HG03575 (cell line): ENCODE results near the gene RAD9A.

Experiments
- ATAC-seq: cut with Tn5 transposase; IDR thresholded peaks from one replicate; pipeline ENCODE4 v1.9.1; 2021; ENCODE audit not compliant: unreplicated experiment, insufficient number of reproducible peaks, low FRiP score; ENCODE audit errors: extremely low read depth

The RAD9A gene

DNA sequence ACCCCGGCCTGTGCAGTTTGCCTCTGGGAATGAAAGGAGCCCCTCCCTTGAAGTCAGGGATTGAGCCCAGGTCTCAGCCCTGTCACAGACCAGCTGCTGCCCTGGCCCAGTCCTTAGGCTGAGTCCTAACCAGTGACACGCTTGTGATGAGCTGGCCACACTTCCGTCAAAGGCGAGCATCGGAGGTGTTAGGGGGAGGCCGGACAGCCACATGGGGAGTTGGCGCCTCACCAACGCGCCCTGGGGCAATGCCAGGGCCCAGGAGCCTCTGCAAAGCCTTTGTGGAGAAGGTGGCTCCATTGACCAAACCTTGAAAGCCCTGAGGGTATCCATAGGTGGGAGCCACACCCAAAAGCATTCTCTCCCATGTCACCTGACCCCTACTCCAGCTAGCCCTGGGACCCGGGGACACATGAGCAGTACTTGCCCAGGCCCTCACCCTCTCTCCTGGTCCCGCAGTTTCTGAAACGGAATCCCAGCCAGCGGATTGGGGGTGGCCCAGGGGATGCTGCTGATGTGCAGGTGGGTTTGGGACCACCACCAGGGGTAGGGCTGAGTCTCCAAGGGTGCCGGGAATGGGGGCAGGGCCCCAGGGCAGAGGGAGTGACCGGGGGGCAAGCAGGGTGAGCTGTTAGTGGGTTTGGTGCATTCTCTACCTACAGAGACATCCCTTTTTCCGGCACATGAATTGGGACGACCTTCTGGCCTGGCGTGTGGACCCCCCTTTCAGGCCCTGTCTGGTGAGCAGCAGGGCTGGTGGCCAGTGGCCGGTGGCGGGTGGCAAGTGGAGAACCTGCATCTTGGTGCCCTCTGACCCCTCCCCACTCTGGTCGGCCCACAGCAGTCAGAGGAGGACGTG, 42.0 kb downstream of the RAD9A start:
- ATAC-seq, result no peak

GRCh38 chr11:67434395-67434881, 42.7 kb downstream of the RAD9A start:
- no peak for ATAC-seq

- no peak for ATAC-seq
Measured at GRCh38 chr11:67435031-67435726, 43.4 kb downstream of the RAD9A start.

- no peak for ATAC-seq
Measured at GRCh38 chr11:67435727-67436458, 44.1 kb downstream of the RAD9A start.

DNA sequence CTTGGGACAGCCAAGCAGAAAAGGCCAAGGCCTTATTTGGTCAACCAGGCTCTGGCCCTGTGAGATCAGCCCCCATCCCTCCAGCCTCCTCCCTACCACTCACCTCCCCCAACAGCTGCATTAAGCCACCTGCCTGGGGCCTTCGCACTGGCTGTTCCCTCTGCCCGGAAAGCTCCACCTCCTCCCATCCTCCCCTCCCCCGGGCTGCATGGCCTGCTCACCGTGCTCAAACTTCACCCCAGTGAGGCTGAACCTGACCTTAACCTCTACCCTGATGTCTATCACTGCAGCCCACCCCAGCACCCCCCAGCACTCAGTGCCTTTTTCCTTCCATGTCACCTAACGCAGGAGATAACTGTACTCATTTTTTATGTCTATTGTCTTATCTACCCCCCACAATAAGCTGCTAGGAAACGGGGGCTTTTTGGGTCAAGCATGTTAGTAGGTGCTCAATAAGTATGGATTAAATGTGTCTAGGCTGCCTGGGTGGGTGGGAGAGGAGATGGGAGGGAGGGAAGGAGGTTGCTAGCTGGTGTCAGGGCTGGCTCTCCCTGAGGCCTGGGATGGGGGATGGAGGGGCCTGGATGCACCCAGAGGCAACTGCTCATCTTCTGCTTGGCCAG, 44.8 kb downstream of the RAD9A start:
- no peak for ATAC-seq

DNA sequence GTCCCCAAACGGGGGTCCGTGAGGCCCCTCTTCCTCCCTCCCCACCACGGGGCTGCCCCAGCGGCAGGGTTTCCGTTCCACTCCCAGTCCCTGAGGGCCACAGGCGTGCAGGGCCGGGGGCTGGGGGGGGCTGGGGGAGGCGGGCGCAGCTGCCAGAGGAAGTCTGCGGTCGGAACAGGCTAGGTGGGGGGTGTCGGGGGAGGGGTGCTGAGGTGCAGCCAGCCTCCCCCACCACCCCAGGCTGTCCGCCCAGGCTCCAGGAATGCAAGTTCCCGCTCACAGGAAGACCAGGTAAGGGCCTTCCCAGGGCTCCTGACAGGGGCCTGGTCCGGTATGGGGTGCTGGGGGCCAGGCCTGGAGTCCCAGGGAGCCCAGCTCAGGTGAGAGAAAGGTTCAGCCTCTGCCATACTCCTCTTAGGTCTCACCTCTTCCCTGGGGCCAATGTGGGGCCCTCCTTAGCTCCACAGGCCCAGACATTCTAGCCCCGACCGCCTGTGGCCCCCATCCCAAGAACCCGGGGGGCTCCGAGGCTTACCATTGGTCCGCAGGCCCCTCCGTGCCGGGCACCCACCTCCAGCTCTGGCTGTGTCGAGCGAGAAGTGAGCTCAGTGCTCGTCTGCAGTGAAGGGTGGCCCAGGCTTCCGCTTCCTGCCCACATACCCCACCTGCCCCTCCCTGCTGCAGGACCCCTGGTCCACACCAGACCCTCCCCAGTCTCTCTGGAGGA, 45.5 kb downstream of the RAD9A start, which contains the start of gene PTPRCAP:
TSS of gene PTPRCAP (minus strand) at position 601 of the 727 bp plus-strand sequence. CDS start at position 538, 63 bp downstream.
- ATAC-seq, result no peak

DNA sequence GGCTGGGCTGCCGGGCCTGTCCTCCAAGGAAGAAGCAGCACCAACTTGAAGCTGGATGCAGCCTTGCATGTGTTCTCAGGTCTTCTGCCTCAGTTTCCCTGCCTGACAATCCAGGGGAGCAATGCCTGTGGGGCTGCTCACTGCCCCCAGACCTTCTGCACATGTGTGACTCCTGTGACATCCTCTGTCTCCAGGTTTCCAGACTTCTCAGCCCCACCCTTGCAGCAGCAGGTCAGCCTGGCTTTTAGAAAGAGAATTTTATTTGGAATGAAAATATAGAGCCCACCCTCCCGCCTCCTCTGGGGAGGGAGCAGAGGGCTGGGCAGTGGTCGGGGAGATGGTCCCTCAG, 46.0 kb downstream of the RAD9A start:
- no peak for ATAC-seq

GRCh38 chr11:67438158-67438902, 46.5 kb downstream of the RAD9A start:
- no peak for ATAC-seq

- no peak for ATAC-seq
Measured at GRCh38 chr11:67439321-67440228, 47.8 kb downstream of the RAD9A start.

GRCh38 chr11:67440229-67441097, 48.7 kb downstream of the RAD9A start:
- ATAC-seq, result no peak

DNA sequence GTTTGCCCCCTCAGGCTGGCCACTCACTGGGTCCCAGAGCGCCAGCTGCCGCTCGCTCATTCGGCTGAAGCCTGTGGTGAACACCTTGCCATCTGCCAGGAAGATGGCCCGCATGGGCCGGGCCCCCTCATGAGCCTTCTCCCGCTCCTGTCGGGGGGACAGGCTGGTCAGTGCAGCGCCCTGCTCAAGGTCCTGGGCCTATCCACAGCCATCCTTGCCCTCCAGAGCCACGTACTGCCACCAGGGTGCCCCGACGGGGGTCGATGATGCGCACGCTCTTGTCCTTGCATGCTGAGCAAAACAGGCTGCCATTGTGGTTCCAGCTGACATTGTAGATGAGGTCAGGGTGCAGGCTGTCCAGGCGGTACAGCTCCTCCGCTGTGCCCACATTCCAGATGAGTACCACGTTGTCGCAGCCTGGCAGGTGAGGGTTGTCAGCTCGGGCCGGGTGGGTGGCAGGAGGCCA, 49.3 kb downstream of the RAD9A start:
- ATAC-seq, result no peak

- no peak for ATAC-seq
Measured at GRCh38 chr11:67441731-67442351, 50.1 kb downstream of the RAD9A start.

DNA sequence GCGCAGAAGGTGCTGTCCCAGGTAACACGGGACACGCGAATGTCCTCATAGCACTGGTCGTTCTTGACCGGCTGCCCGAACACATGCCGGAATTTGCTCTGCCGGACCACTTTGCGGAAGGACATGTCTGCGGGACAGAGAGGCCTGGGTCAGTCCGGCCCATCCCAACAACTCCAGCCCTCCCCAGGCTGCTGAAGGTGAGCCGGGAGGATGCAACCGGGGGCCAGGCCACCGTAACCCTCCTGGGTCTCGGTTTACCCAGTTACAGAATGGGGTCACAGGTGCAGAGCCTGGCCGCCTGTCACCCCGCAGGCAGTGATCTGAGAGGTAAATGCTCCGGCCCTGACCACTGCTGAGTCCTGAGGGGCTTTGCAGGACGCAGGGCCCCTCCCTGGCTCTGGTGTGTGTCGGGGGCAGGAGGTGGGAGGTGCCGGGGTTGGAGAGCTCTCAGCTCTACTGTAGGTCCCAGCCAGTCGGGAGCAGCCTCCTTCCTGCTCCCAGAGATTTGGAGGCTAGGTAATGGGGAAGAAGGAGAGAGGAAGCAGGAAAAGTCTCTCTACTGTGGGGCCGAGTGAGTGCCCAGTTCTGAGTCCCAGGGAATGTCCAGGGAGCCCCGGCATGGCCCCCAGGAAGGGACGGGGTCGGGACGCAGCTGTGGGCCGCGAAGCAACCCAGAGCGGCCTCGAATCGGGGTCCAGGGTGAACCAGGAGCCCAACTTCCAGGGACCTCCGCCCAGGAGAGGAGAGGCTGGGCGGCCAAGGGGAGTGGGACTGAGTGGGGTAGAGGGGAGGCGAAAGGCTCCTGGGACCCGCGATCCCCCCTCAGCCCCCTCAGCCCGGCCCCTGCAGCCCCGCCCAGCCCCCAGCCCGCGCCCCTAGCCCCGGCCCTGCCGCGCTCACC, 51.0 kb downstream of the RAD9A start:
- no peak for ATAC-seq

DNA sequence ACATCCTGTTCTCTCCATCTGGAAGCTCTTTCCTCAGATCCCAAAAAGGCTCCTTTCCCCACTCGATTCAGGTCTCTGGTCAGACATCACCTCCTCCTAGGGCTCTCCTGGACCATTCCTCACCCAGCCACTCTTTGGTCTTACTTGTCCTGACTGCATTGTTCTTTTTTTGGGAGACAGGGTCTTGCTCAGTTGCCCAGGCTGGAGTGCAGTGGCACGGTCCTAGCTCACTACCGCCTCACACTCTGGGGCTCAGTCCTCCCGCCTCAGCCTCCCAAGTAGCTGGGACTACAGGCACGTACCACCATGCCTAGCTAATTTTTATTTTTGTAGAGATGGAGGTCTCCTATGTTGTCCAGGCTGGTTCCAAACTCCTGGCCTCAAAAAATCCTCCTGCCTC, 53.7 kb downstream of the RAD9A start:
- no peak for ATAC-seq
